NCI-H2029 treated with DMSO at 0.1 percent for 48 hours (cell line): ENCODE data around the gene KRTAP5-10.
"Not testable (repeated sequence)": the region's sequence is repeated elsewhere in the genome, so short reads cannot be mapped to it uniquely, and the experiment has no call there.

ENCODE experiments used
- DNase-seq: peaks from one replicate; lab custom pipeline; 2025; lab: John Stamatoyannopoulos, UW

Gene KRTAP5-10

GRCh38 chr11:71542879-71543777 lies 22.2 kb upstream of the KRTAP5-10 start:
- DNase-seq = no peak

- no peak for DNase-seq
These were observed 21.5 kb upstream of the KRTAP5-10 start for GRCh38 chr11:71543866-71544265.

- DNase-seq = no peak
These were observed 20.7 kb upstream of the KRTAP5-10 start for GRCh38 chr11:71544525-71545214.

- DNase-seq = no peak
These were observed 19.9 kb upstream of the KRTAP5-10 start for GRCh38 chr11:71545405-71545966.

GRCh38 chr11:71548120-71548519 lies 17.2 kb upstream of the KRTAP5-10 start, which contains the start of gene KRTAP5-9:
TSS of gene KRTAP5-9 (plus strand) at chr11:71548420. CDS start at chr11:71548658, 238 bp downstream.
- no peak for DNase-seq

GRCh38 chr11:71548716-71549151 lies 16.6 kb upstream of the KRTAP5-10 start:
- DNase-seq = no peak

GRCh38 chr11:71551711-71552110 lies 13.7 kb upstream of the KRTAP5-10 start:
- DNase-seq = no peak

GRCh38 chr11:71554996-71555395 lies 10.4 kb upstream of the KRTAP5-10 start:
- DNase-seq = no peak

- no peak for DNase-seq
These were observed 9.9 kb upstream of the KRTAP5-10 start for GRCh38 chr11:71555508-71555907.

GRCh38 chr11:71556018-71556417 lies 9.3 kb upstream of the KRTAP5-10 start:
- DNase-seq = no peak

GRCh38 chr11:71557257-71557656 lies 8.1 kb upstream of the KRTAP5-10 start:
- no peak for DNase-seq

- no peak for DNase-seq
These were observed 6.4 kb upstream of the KRTAP5-10 start for GRCh38 chr11:71558996-71559395.

GRCh38 chr11:71562120-71562519 lies 3.2 kb upstream of the KRTAP5-10 start:
- no peak for DNase-seq

GRCh38 chr11:71563406-71563805 lies 2.0 kb upstream of the KRTAP5-10 start:
- DNase-seq = no peak

- no peak for DNase-seq
These were observed 933 bp upstream of the KRTAP5-10 start for GRCh38 chr11:71564430-71564829.

GRCh38 chr11:71566081-71566620 lies 788 bp downstream of the KRTAP5-10 start:
- no peak for DNase-seq

- DNase-seq = not testable (repeated sequence)
These were observed 1.6 kb downstream of the KRTAP5-10 start for GRCh38 chr11:71566626-71567599.

- DNase-seq = not testable (repeated sequence)
These were observed 2.3 kb downstream of the KRTAP5-10 start for GRCh38 chr11:71567633-71568032.

- no peak for DNase-seq
These were observed 3.5 kb downstream of the KRTAP5-10 start for GRCh38 chr11:71568704-71569349.

GRCh38 chr11:71571101-71571850 lies 5.9 kb downstream of the KRTAP5-10 start:
- not testable (repeated sequence) for DNase-seq
